Endothelial cell of umbilical vein (primary cell): ENCODE measurements around the gene MMUT. TPM values are rescaled to one million over a fixed set of nuclear protein-coding genes. Genes with fewer than 3 reads are reported as not detected.

Source experiments
- BruUV-seq: library from RNA; stranded (reverse); fragments of 400-500 nt; replicated peaks from 2 replicates; lab custom pipeline; 2021; lab: Mats Ljungman, UMichigan
- CTCF ChIA-PET: fragments of 300-600, 350-600 bp; sonication (Branson Sonifier 250); formaldehyde crosslinking; loops from one replicate; lab custom pipeline; 2021; ENCODE audit warnings: antibody characterized with exemption, inconsistent platforms; lab: Charles Lee
- POLR2A ChIA-PET: fragments of 300-600, 350-600 bp; sonication (Branson Sonifier 250); formaldehyde crosslinking; loops from one replicate; lab custom pipeline; 2021; ENCODE audit warnings: antibody characterized with exemption, inconsistent platforms; lab: Charles Lee
- DNase-seq: peaks from one replicate; pipeline ENCODE4 v3.0.0-alpha.2; 2011; ENCODE audit warnings: low read depth, low spot score
- FAIRE-seq: peaks from 2 replicates; lab custom pipeline; 2011; peaks lifted over from hg19 to GRCh38; lab: Jason Lieb, UNC
- H2AFZ ChIP-seq: 2 replicates; pipeline ENCODE4 v1.6.0; 2012; ENCODE audit warnings: low read depth, low read length, control low read depth, inconsistent platforms
- H3K27ac ChIP-seq: 2 replicates; pipeline ENCODE4 v1.5.1; 2011; ENCODE audit warnings: low read depth, mild to moderate bottlenecking, control low read depth, low read length, moderate library complexity; ENCODE audit not compliant: insufficient read depth
- H3K27me3 ChIP-seq, 2 experiments: 2 replicates each; pipeline versions ENCODE4 v1.6.0 to v1.6.1; 2011; ENCODE audit warnings: low read length in 2 of 2, mixed read lengths in 1 of 2; ENCODE audit not compliant: control insufficient read depth in 2 of 2, insufficient read depth in 2 of 2
- H3K36me3 ChIP-seq, 2 experiments: 2 replicates in 1 of 2; 3 replicates in 1 of 2; pipeline ENCODE4 v1.5.1; 2011; ENCODE audit warnings: low read length in 2 of 2, mild to moderate bottlenecking in 1 of 2, moderate library complexity in 1 of 2; ENCODE audit not compliant: control insufficient read depth in 2 of 2, insufficient read depth in 2 of 2; ENCODE audit errors: extremely low read depth in 1 of 2
- H3K4me1 ChIP-seq: 3 replicates; pipeline ENCODE4 v1.5.1; 2011; ENCODE audit warnings: mild to moderate bottlenecking, low read length; ENCODE audit not compliant: control insufficient read depth, insufficient read depth; ENCODE audit errors: extremely low read depth
- H3K4me2 ChIP-seq: 2 replicates; pipeline ENCODE4 v1.6.1; 2011; ENCODE audit warnings: low read length, control low read depth, mixed read lengths; ENCODE audit not compliant: insufficient read depth
- H3K4me3 ChIP-seq, 3 experiments: fragments of 200-600 bp in 1 of 3; sonication (generic), shearing (Covaris generic) in 1 of 3; replicated peaks in 1 of 3; 2 replicates each; pipeline ENCODE4 v1.5.1; 2011 to 2016; ENCODE audit warnings: control low read depth in 3 of 3, low read length in 3 of 3, mild to moderate bottlenecking in 2 of 3, inconsistent platforms in 1 of 3, low read depth in 1 of 3, moderate library complexity in 1 of 3; ENCODE audit not compliant: insufficient read depth in 1 of 3
- H3K79me2 ChIP-seq: 2 replicates; pipeline ENCODE4 v1.6.0; 2012; ENCODE audit warnings: low read length, inconsistent platforms; ENCODE audit not compliant: control insufficient read depth, insufficient read depth
- H3K9ac ChIP-seq: replicated peaks from 2 replicates; pipeline ENCODE3; 2011; ENCODE audit warnings: low read length, control low read depth; ENCODE audit not compliant: insufficient read depth; ENCODE audit errors: extremely low read depth
- H3K9me1 ChIP-seq: replicated peaks from 3 replicates; pipeline ENCODE4 v1.6.0; 2011; ENCODE audit warnings: mild to moderate bottlenecking, low read length; ENCODE audit not compliant: control insufficient read depth, insufficient read depth; ENCODE audit errors: extremely low read depth
- H3K9me3 ChIP-seq: replicated peaks from 2 replicates; pipeline ENCODE4 v1.5.1; 2012; ENCODE audit warnings: low read length, inconsistent platforms; ENCODE audit not compliant: control insufficient read depth, insufficient read depth
- H4K20me1 ChIP-seq: replicated peaks from 2 replicates; pipeline ENCODE3; 2011; ENCODE audit warnings: mild to moderate bottlenecking, low read length; ENCODE audit not compliant: control insufficient read depth, insufficient read depth; ENCODE audit errors: extremely low read depth
- CTCF ChIP-seq, 2 donors: IDR thresholded peaks; 1 replicate in 1 of 2; 2 replicates in 1 of 2; pipeline ENCODE4 v1.5.1; 2011; ENCODE audit warnings: low read length in 2 of 2, mild to moderate bottlenecking in 2 of 2, moderate library complexity in 2 of 2, control low read depth in 1 of 2, inconsistent platforms in 1 of 2, low read depth in 1 of 2; ENCODE audit not compliant: insufficient read depth in 1 of 2; ENCODE audit errors: extremely low read depth in 1 of 2
- EZH2 ChIP-seq: IDR thresholded peaks from 2 replicates; pipeline ENCODE4 v1.6.1; 2012; ENCODE audit warnings: borderline replicate concordance, low read depth, mild to moderate bottlenecking, moderate library complexity, low read length, inconsistent platforms; ENCODE audit not compliant: severe bottlenecking
- FOS ChIP-seq: IDR thresholded peaks from 2 replicates; pipeline ENCODE4 v1.6.1; 2011; ENCODE audit warnings: mild to moderate bottlenecking, low read length, moderate library complexity, borderline replicate concordance; ENCODE audit not compliant: insufficient read depth
- GATA2 ChIP-seq: IDR thresholded peaks from 2 replicates; pipeline ENCODE4 v1.7.0; 2011; ENCODE audit warnings: low read depth, mild to moderate bottlenecking, moderate library complexity, mixed read lengths, low read length; ENCODE audit not compliant: insufficient read length, insufficient read depth
- JUN ChIP-seq: IDR thresholded peaks from 2 replicates; pipeline ENCODE4 v1.6.1; 2011; ENCODE audit warnings: borderline replicate concordance, low read depth; ENCODE audit not compliant: insufficient read length, insufficient read depth
- MYC ChIP-seq: IDR thresholded peaks from one replicate; pipeline ENCODE4 v1.6.1; 2011; ENCODE audit warnings: mild to moderate bottlenecking, low read depth, low read length
- POLR2A ChIP-seq: IDR thresholded peaks from 2 replicates; pipeline ENCODE4 v1.6.1; 2012; ENCODE audit warnings: low read depth, mild to moderate bottlenecking, control low read depth, low read length
- POLR2AphosphoS5 ChIP-seq: IDR thresholded peaks from 2 replicates; pipeline ENCODE4 v1.6.1; 2012; ENCODE audit warnings: low read depth, mild to moderate bottlenecking, control low read depth, low read length, moderate library complexity; ENCODE audit not compliant: insufficient read depth
- dilution Hi-C: fragments of 300-500 bp; cut with MboI; formaldehyde crosslinking; loops from one replicate; pipeline ENCODE4 v1.15.0; 2019; ENCODE audit warnings: low sequenced_read_pairs; ENCODE audit not compliant: extremely low pct_ligation_motif_present
- intact Hi-C: fragments of 100-400 bp; cut with micrococcal nuclease; formaldehyde crosslinking; loops from one replicate; pipeline ENCODE4 v1.10.0; 2022
- polyA plus RNA-seq, 4 experiments: library from polyadenylated mRNA; depleted of rRNA in 3 of 4; stranded (reverse) in 3 of 4; unstranded in 1 of 4; fragments of >200 nt; gene quantifications; 2 replicates each; pipeline versions ENCODE4 v1.2.1 to v1.2.3, GENCODE V29; 2011 to 2012; ENCODE audit warnings: missing spikeins in 1 of 4
- total RNA-seq: library from RNA; stranded (reverse); gene quantifications from 2 replicates; pipeline ENCODE4 v1.2.3, GENCODE V29; 2021
- TF ChIP-seq, protein P1 (sequence below): IDR thresholded peaks from 2 replicates; pipeline ENCODE4 v1.6.1; 2011; ENCODE audit not compliant: insufficient read depth, insufficient read length

The MMUT gene
- total and polyA plus RNA-seq, 2 donors (not counting 3 experiments of a cell fraction or from before 2014, with no cell fraction given): 7.8 to 15.7 TPM

- POLR2A ChIA-PET: no interaction called here
- H3K79me2 ChIP-seq: no peaks in the 10 kb centered on the region
- H3K4me2 ChIP-seq: no peak overlapping the region
- intact Hi-C loops (no loop called here), dilution Hi-C loops (no loop called here)
- no TSS peak for BruUV-seq
- FAIRE-seq (no peak), DNase-seq (no peak)
- TF ChIP-seq MYC (no peak), GATA2 (no peak), FOS (no peak), CTCF (IDR thresholded peaks at IDR 0.05; ENCODE audit: extremely low read depth in 1 of 2, insufficient read depth in 1 of 2, low read depth in 1 of 2, low read length in 2 of 2) (no peak), JUN (no peak), POLR2AphosphoS5 (no peak), POLR2A (no peak), EZH2 (no peak)
- TF ChIP-seq, protein P1, sequence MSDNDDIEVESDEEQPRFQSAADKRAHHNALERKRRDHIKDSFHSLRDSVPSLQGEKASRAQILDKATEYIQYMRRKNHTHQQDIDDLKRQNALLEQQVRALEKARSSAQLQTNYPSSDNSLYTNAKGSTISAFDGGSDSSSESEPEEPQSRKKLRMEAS: no peak
- CTCF ChIA-PET: interaction anchor here (1.0 kb wide), 3 partner anchors 15 to 352 kb away, joined by 3 read pairs; no protein-coding TSS in a partner anchor
- H3K36me3 ChIP-seq: peaks cover 2% of the 10 kb centered on the region in 2 experiments
- no peak overlapping the region for H3K27ac ChIP-seq
- no peak overlapping the region for H3K9ac ChIP-seq
- H3K4me3 ChIP-seq: no peak overlapping the region
- no peaks in the 10 kb centered on the region for H3K9me1 ChIP-seq
- H3K9me3 ChIP-seq: no peaks in the 10 kb centered on the region
- H2AFZ ChIP-seq: no peak overlapping the region
- H4K20me1 ChIP-seq: no peaks in the 10 kb centered on the region
- H3K4me1 ChIP-seq: no peaks in the 10 kb centered on the region
- H3K27me3 ChIP-seq: no peaks in the 10 kb centered on the region
Measured at GRCh38 chr6:49497304-49497703, 34.3 kb upstream of the MMUT start.
